HL-60 (cell line): Measurements from ENCODE around the gene SELENOH.

ENCODE experiments used
- DNase-seq, 2 experiments: peaks; one replicate each; pipeline ENCODE4 v3.0.0-alpha.2; 2010 to 2020; ENCODE audit warnings: low read depth in 1 of 2, low spot score in 1 of 2
- H3K27ac ChIP-seq: fragments of 250-450 bp; sonication (Bioruptor Pico); replicated peaks from 2 replicates; pipeline ENCODE4 v1.5.1; 2020; ENCODE audit warnings: mild to moderate bottlenecking, moderate library complexity
- H3K27me3 ChIP-seq: fragments of 250-450 bp; sonication (Bioruptor Pico); 2 replicates; pipeline ENCODE4 v1.5.1; 2021; ENCODE audit warnings: mild to moderate bottlenecking, moderate library complexity; ENCODE audit not compliant: insufficient read depth, poor library complexity, severe bottlenecking
- H3K4me3 ChIP-seq: replicated peaks from 2 replicates; pipeline ENCODE4 v1.5.1; 2011; ENCODE audit warnings: mild to moderate bottlenecking, control low read depth, low read length; ENCODE audit not compliant: insufficient read depth
- CTCF ChIP-seq: IDR thresholded peaks from one replicate; pipeline ENCODE4 v1.5.1; 2011; ENCODE audit warnings: low read length, control low read depth, inconsistent platforms; ENCODE audit not compliant: insufficient read depth
- GABPA ChIP-seq: IDR thresholded peaks from 2 replicates; pipeline ENCODE4 v1.6.1; 2012; ENCODE audit warnings: low read depth
- POLR2AphosphoS5 ChIP-seq: IDR thresholded peaks from 2 replicates; pipeline ENCODE4 v1.6.1; 2012; ENCODE audit warnings: low read depth
- REST ChIP-seq: IDR thresholded peaks from 2 replicates; pipeline ENCODE4 v1.6.1; 2012; ENCODE audit warnings: low read depth; ENCODE audit not compliant: insufficient replicate concordance
- SPI1 ChIP-seq: IDR thresholded peaks from 2 replicates; pipeline ENCODE4 v1.6.1; 2012; ENCODE audit warnings: low read depth, mild to moderate bottlenecking, borderline replicate concordance

Gene SELENOH

GRCh38 chr11:57770793-57771192 lies 29.5 kb downstream of the SELENOH start:
- H3K4me3 ChIP-seq = no peak overlapping the region
- no peak overlapping the region for H3K27ac ChIP-seq
- DNase-seq = no peak
- no peak for TF ChIP-seq CTCF
- TF ChIP-seq SPI1 = no peak
- no peak for TF ChIP-seq GABPA
- TF ChIP-seq POLR2AphosphoS5 = no peak
- H3K27me3 ChIP-seq = no peaks in the 10 kb centered on the region

- H3K27me3 ChIP-seq = no peaks in the 10 kb centered on the region
- H3K27ac ChIP-seq = no peak overlapping the region
- no peak for DNase-seq
- TF ChIP-seq POLR2AphosphoS5 (no peak), CTCF (no peak), SPI1 (no peak)
- H3K4me3 ChIP-seq = no peak overlapping the region
Measured at GRCh38 chr11:57771365-57771764, 30.1 kb downstream of the SELENOH start.

- no peak overlapping the region for H3K4me3 ChIP-seq
- H3K27me3 ChIP-seq = no peaks in the 10 kb centered on the region
- no peak for TF ChIP-seq CTCF
- TF ChIP-seq SPI1 = no peak
- TF ChIP-seq REST = no peak
- no peak for TF ChIP-seq POLR2AphosphoS5
- no peak for TF ChIP-seq GABPA
- no peak for DNase-seq
- no peak overlapping the region for H3K27ac ChIP-seq
Measured at GRCh38 chr11:57772562-57772961, 31.3 kb downstream of the SELENOH start.

DNA sequence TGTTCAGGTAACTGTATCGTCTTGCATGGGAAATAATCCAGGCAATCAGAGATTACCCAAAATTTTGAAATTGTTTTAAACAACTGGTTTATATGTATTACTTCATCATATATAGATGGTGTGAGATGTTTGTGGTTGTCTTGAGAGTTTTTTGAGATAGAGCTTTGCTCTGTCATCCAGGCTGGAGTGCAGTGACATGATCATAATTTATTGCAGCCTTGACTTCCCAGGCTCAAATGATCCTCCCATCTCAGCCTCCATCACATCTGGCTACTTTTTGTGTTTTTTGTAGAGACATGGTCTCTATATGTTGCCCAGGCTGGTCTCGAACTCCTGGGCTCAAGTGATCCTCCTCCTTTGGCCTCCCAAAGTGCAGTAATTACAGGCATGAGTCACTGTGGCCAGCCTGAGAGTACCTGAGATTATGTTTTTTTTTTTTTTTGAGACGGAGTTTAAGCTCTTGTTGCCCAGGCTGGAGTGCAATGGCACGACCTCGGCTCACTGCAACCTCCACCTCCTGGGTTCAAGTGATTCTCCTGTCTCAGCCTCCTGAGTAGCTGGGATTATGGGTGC lies 31.8 kb downstream of the SELENOH start:
- H3K27ac ChIP-seq = no peak overlapping the region
- no peak for TF ChIP-seq CTCF
- no peak for TF ChIP-seq GABPA
- TF ChIP-seq REST = no peak
- TF ChIP-seq SPI1 = no peak
- no peak for TF ChIP-seq POLR2AphosphoS5

More for the DNA sequence above, 31.8 kb downstream of the SELENOH start:
- no peak overlapping the region for H3K4me3 ChIP-seq
- DNase-seq = no peak
- H3K27me3 ChIP-seq = no peaks in the 10 kb centered on the region
